Measurements from ENCODE around the gene HAVCR2.

HAVCR2 gene

GRCh38 chr5:157108976-157109375 is at the start of gene HAVCR2:
Gene HAVCR2, minus strand, starts transcription at chr5:157109044. Its CDS starts 61 bp downstream, at chr5:157108983.
- DNase-seq: no peak

- DNase-seq: no peak
Measured at GRCh38 chr5:157157293-157157891, 48.5 kb upstream of the HAVCR2 start.

- DNase-seq: no peak
Measured at GRCh38 chr5:157155297-157155696, 46.5 kb upstream of the HAVCR2 start.

GRCh38 chr5:157150995-157151394 is 42.2 kb upstream of the HAVCR2 start:
- no peak for DNase-seq

GRCh38 chr5:157148734-157149615 is 40.1 kb upstream of the HAVCR2 start:
- DNase-seq: peak; percentile 0

- no peak for DNase-seq
Measured at GRCh38 chr5:157143127-157143971, 34.5 kb upstream of the HAVCR2 start.

GRCh38 chr5:157142317-157143126 is 33.7 kb upstream of the HAVCR2 start, which contains the start of gene MED7:
Gene MED7, minus strand, starts transcription at chr5:157142865. Its CDS starts 3,434 bp downstream, at chr5:157139431.
- peak; percentile 88 for DNase-seq

- DNase-seq: no peak
Measured at GRCh38 chr5:157137691-157138090, 28.8 kb upstream of the HAVCR2 start.

- no peak for DNase-seq
Measured at GRCh38 chr5:157132281-157132612, 23.4 kb upstream of the HAVCR2 start.

GRCh38 chr5:157130925-157131324 is 22.1 kb upstream of the HAVCR2 start:
- no peak for DNase-seq

- DNase-seq: no peak
Measured at GRCh38 chr5:157121709-157122108, 12.9 kb upstream of the HAVCR2 start.

- no peak for DNase-seq
Measured at GRCh38 chr5:157120102-157120501, 11.3 kb upstream of the HAVCR2 start.

- no peak for DNase-seq
Measured at GRCh38 chr5:157116483-157116954, 7.7 kb upstream of the HAVCR2 start.

- no peak for DNase-seq
Measured at GRCh38 chr5:157115502-157115901, 6.7 kb upstream of the HAVCR2 start.

- no peak for DNase-seq
Measured at GRCh38 chr5:157115012-157115411, 6.2 kb upstream of the HAVCR2 start.

GRCh38 chr5:157113002-157113401 is 4.2 kb upstream of the HAVCR2 start:
- no peak for DNase-seq

GRCh38 chr5:157109744-157110143 is 900 bp upstream of the HAVCR2 start:
- DNase-seq: no peak

GRCh38 chr5:157107508-157107907 is 1.3 kb downstream of the HAVCR2 start:
- DNase-seq: no peak

- DNase-seq: no peak
Measured at GRCh38 chr5:157106630-157107461, 2.0 kb downstream of the HAVCR2 start.

GRCh38 chr5:157100140-157100679 is 8.6 kb downstream of the HAVCR2 start:
- no peak for DNase-seq

GRCh38 chr5:157088342-157088990 is 20.4 kb downstream of the HAVCR2 start:
- no peak for DNase-seq
